ENCODE results near the gene RAX2. TPM values are rescaled to one million over a fixed set of nuclear protein-coding genes. Genes with fewer than 3 reads are reported as not detected.

Gene RAX2
- polyA plus RNA-seq, 1 experiment: not detected

GRCh38 chr19:3733549-3734309, 38.3 kb downstream of the RAX2 start:
- Histone ChIP-seq H3K27me3 (ENCODE audit: control insufficient read depth, insufficient read depth, low read length) (no peaks in the 10 kb centered on the region), H3K4me3 (ENCODE audit: low read depth, low read length) (no peak overlapping the region), H3K36me3 (ENCODE audit: control insufficient read depth, insufficient read depth, low read length) (no peaks in the 10 kb centered on the region)
- no peak for DNase-seq (ENCODE audit: low read depth)
- POLR2A ChIA-PET: no interaction called here
- no peak for TF ChIP-seq CTCF (IDR thresholded peaks at IDR 0.05; ENCODE audit: insufficient read depth, low read depth, low read length)
- CTCF ChIA-PET: interaction anchor here (1.1 to 1.4 kb wide), 2 partner anchors 15 to 34 kb away, joined by 3 read pairs; partner anchors contain the start of gene PIP5K1C

- no peak for TF ChIP-seq CTCF (IDR thresholded peaks at IDR 0.05; ENCODE audit: insufficient read depth, low read depth, low read length)
- H3K4me3 ChIP-seq (ENCODE audit: low read depth, low read length): no peak overlapping the region
- no peaks in the 10 kb centered on the region for H3K36me3 ChIP-seq (ENCODE audit: control insufficient read depth, insufficient read depth, low read length)
- no peaks in the 10 kb centered on the region for H3K27me3 ChIP-seq (ENCODE audit: control insufficient read depth, insufficient read depth, low read length)
- DNase-seq (ENCODE audit: low read depth): no peak
- POLR2A ChIA-PET: no interaction called here
- CTCF ChIA-PET: interaction anchor here (0.6 to 1.8 kb wide), 2 partner anchors 13 to 403 kb away, joined by 3 to 12 read pairs; no protein-coding TSS in a partner anchor
These were observed 39.9 kb downstream of the RAX2 start for GRCh38 chr19:3732108-3732507.

- Histone ChIP-seq H3K36me3 (ENCODE audit: control insufficient read depth, insufficient read depth, low read length) (no peaks in the 10 kb centered on the region), H3K27me3 (ENCODE audit: control insufficient read depth, insufficient read depth, low read length) (0 out of 2 replicates have a peak, but pooled peaks cover 2% of the 10 kb centered on the region), H3K4me3 (ENCODE audit: low read depth, low read length) (no peak overlapping the region)
- ChIA-PET POLR2A (no interaction called here), CTCF (interaction anchor here (1.4 kb wide), 1 partner anchor 10 kb away, joined by 4 read pairs; no protein-coding TSS in a partner anchor)
- DNase-seq (ENCODE audit: low read depth): no peak
- TF ChIP-seq CTCF (IDR thresholded peaks at IDR 0.05; ENCODE audit: insufficient read depth, low read depth, low read length): no peak
These were observed 41.5 kb downstream of the RAX2 start for GRCh38 chr19:3730457-3730958.

DNA sequence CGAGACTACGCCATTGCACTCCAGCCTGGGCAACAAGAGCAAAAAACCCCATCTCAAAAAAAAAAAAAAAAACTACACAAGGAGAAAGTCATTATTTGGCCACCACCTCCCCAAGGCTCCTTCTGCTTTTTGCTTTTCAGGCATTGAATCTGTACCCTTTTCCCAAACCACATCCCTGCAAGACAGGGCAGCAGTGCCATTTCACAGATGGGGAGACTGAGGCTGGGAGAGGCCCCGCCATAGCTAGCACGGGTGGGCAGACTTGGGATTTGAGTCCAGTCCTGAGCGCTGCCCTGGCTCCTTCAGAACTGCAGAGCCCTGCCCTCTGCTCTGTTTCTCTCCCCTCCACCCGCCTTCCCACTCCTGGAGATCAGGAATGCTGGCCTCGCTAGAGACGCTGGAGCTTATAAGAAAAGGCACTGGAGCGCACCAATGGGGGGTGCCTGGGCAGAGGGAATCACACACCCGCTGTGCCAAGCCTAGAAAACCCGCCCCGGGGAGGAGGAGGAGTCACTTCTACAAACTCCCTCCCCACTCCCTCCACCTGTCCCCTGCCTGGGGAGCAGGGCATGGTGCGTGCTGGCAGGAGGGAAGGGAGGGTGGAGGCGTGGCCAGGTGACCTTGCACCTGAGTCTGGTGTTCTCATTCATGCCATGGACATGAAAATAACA, 46.3 kb downstream of the RAX2 start:
- H3K36me3 ChIP-seq (ENCODE audit: control insufficient read depth, insufficient read depth, low read length): no peaks in the 10 kb centered on the region
- H3K27me3 ChIP-seq (ENCODE audit: control insufficient read depth, insufficient read depth, low read length): peaks cover 19% of the 10 kb centered on the region
- CTCF ChIA-PET: no interaction called here
- no peak for DNase-seq (ENCODE audit: low read depth)
- POLR2A ChIA-PET: interaction anchor here (0.6 kb wide), 1 partner anchor 9 kb away, joined by 9 read pairs; no protein-coding TSS in a partner anchor
- no peak for TF ChIP-seq CTCF (IDR thresholded peaks at IDR 0.05; ENCODE audit: insufficient read depth, low read depth, low read length)
- H3K4me3 ChIP-seq (ENCODE audit: low read depth, low read length): no peak overlapping the region

- H3K36me3 ChIP-seq (ENCODE audit: control insufficient read depth, insufficient read depth, low read length): no peaks in the 10 kb centered on the region
- ChIA-PET CTCF (no interaction called here), POLR2A (no interaction called here)
- TF ChIP-seq CTCF (IDR thresholded peaks at IDR 0.05; ENCODE audit: insufficient read depth, low read depth, low read length): no peak
- no peak for DNase-seq (ENCODE audit: low read depth)
- peaks cover 19% of the 10 kb centered on the region for H3K27me3 ChIP-seq (ENCODE audit: control insufficient read depth, insufficient read depth, low read length)
- H3K4me3 ChIP-seq (ENCODE audit: low read depth, low read length): no peak overlapping the region
These were observed 46.9 kb downstream of the RAX2 start for GRCh38 chr19:3725121-3725520.
